ES-I3 (cell line): Measurements from ENCODE around the gene ETV2.

ENCODE experiments used
- H3K36me3 ChIP-seq: 2 replicates; pipeline ENCODE4 v1.6.1; 2013; ENCODE audit warnings: mild to moderate bottlenecking, low read length, control low read depth, moderate library complexity; ENCODE audit not compliant: insufficient read depth
- H3K4me1 ChIP-seq: 2 replicates; pipeline ENCODE4 v1.6.1; 2013; ENCODE audit warnings: mild to moderate bottlenecking, control low read depth, low read length; ENCODE audit not compliant: insufficient read depth
- H3K9ac ChIP-seq: 2 replicates; pipeline ENCODE4 v1.6.1; 2013; ENCODE audit warnings: low read depth, mild to moderate bottlenecking, low read length, moderate library complexity
- H3K9me3 ChIP-seq: 2 replicates; pipeline ENCODE4 v1.6.1; 2013; ENCODE audit warnings: mild to moderate bottlenecking, low read length, moderate library complexity; ENCODE audit not compliant: control insufficient read depth, insufficient read depth

Gene ETV2

GRCh38 chr19:35615036-35615435 is 26.5 kb upstream of the ETV2 start:
- Histone ChIP-seq H3K4me1 (no peaks in the 10 kb centered on the region), H3K9me3 (no peaks in the 10 kb centered on the region), H3K9ac (no peak overlapping the region), H3K36me3 (peaks cover 3% of the 10 kb centered on the region; the same call in 1 of the 2 replicates)

DNA sequence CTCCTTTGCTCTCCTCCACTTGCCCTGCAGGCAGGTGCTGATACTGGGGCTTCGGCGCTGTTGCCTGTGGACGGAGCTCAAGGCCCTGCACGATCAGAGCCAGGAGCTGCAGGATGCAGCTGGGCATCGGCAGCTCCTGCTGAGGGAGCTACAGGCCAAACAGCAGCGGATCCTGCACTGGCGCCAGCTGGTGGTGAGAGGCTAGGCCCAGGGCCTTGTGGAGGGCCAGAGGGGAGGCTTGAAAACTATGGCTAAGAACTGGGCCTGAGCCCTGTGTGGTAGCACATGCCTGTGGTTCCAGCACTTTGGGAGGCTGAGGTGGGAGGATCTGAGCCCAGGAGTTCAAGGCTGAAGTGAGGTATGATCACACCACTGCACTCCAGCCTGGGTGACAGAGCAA is 22.7 kb upstream of the ETV2 start:
- H3K4me1 ChIP-seq, result no peaks in the 10 kb centered on the region
- H3K9ac ChIP-seq, result no peak overlapping the region
- H3K36me3 ChIP-seq, result peaks cover 3% of the 10 kb centered on the region; the same call in 1 of the 2 replicates
- H3K9me3 ChIP-seq, result no peaks in the 10 kb centered on the region

DNA sequence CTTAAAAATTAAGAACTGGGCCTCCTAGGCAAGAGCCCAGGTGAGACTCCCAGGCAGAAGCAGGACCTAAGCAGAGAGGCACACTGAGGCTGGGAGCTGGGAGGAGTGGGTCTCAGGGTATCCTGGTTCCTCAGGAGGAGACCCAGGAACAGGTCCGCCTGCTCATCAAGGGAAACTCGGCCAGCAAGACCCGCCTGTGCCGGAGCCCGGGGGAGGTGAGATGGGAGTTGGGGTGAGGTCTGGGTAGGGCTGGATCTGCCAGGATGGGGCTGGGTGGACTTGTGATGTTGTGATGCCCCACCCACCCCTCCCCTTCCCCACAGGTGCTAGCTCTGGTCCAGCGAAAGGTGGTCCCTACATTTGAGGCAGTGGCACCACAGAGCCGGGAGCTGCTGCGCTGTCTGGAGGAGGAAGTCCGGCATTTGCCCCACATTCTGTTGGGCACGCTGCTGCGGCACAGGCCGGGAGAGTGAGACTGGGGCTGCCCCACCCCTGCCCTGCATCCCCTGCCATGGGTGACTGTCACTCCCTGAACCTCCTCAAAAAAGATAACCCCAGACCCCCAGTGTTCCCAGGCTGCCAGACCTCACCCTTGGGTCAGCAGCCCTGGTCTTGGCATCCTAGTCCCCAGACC is 22.1 kb upstream of the ETV2 start:
- Histone ChIP-seq H3K9me3 (no peaks in the 10 kb centered on the region), H3K4me1 (no peaks in the 10 kb centered on the region), H3K36me3 (peaks cover 3% of the 10 kb centered on the region; the same call in 1 of the 2 replicates), H3K9ac (no peak overlapping the region)

- Histone ChIP-seq H3K9me3 (no peaks in the 10 kb centered on the region), H3K36me3 (peaks cover 3% of the 10 kb centered on the region; the same call in 1 of the 2 replicates), H3K9ac (no peak overlapping the region), H3K4me1 (no peaks in the 10 kb centered on the region)
Observed at GRCh38 chr19:35620001-35620400, 21.5 kb upstream of the ETV2 start.

GRCh38 chr19:35621708-35622107 is 19.8 kb upstream of the ETV2 start:
- Histone ChIP-seq H3K36me3 (0 out of 2 replicates have a peak, but pooled peaks cover 3% of the 10 kb centered on the region), H3K4me1 (no peaks in the 10 kb centered on the region), H3K9ac (no peak overlapping the region), H3K9me3 (no peaks in the 10 kb centered on the region)

DNA sequence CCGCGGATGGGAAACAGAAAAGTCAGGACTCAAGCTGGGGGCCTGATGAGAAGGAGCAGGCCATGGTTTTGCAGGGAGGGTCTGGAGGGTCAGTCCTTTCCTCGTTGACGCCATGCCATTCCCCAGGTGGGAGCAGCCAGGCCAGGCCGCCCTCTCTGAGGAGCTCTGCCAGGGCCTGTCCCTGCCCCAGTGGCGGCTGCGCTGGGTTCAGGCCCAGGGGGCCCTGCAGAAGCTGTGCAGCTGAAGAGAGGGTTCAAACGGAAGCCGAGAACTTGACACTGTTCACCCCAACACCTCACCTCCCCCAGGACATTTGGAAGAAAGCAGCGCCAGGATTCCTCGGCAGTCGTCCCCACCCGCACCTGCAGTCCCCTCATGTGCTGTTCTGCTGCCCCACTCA is 18.8 kb upstream of the ETV2 start:
- no peaks in the 10 kb centered on the region for H3K4me1 ChIP-seq
- H3K9ac ChIP-seq, result no peak overlapping the region
- H3K9me3 ChIP-seq, result no peaks in the 10 kb centered on the region
- H3K36me3 ChIP-seq, result 0 out of 2 replicates have a peak, but pooled peaks cover under 1% of the 10 kb centered on the region

DNA sequence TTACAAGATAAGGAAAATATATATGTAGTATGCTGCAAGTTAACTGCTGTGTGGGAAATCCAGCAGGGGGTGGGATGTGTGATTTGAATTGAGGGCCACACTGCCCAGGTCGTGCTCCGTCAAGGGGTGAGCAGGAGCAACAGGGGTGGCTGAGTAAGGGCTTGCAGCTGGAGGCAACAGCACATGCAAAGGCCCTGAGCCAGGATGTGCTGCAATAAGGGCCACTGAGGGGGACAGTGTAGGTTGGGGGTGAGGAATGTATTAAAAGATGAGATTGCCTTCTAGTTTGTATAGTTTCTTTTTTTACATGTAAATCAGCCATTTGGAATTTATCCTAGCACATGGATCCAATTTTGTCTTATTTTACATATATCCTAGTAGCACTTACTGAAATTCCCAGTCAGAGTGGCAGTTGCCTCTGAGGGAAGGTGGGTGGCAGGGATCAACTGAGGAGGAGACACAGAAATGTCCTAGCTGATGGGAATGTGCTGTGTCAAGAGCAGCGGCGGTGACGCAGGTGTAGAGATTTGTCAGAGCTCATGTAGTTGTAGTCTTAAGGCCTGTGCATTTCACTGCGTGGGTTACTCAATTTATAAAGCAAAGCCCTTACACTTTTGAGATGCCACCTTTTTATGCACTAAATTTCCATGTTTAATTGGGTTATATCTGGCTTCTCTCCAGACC is 18.1 kb upstream of the ETV2 start:
- H3K36me3 ChIP-seq, result no peaks in the 10 kb centered on the region
- no peaks in the 10 kb centered on the region for H3K4me1 ChIP-seq
- no peak overlapping the region for H3K9ac ChIP-seq
- no peaks in the 10 kb centered on the region for H3K9me3 ChIP-seq

- no peaks in the 10 kb centered on the region for H3K9me3 ChIP-seq
- H3K36me3 ChIP-seq, result peaks cover 4% of the 10 kb centered on the region; the same call in 1 of the 2 replicates
- no peaks in the 10 kb centered on the region for H3K4me1 ChIP-seq
- peak overlapping the region; percentile 65 for H3K9ac ChIP-seq
Observed at GRCh38 chr19:35628264-35628564, 13.3 kb upstream of the ETV2 start.

- H3K4me1 ChIP-seq, result no peaks in the 10 kb centered on the region
- peaks cover 4% of the 10 kb centered on the region; the same call in 1 of the 2 replicates for H3K36me3 ChIP-seq
- peak within 1 kb of the TSS; percentile 87 for H3K9ac ChIP-seq
- H3K9me3 ChIP-seq, result no peaks in the 10 kb centered on the region
Observed at GRCh38 chr19:35628565-35629331, 12.8 kb upstream of the ETV2 start, which contains the start of gene RBM42. Gene RBM42, plus strand, starts transcription at chr19:35629036. Its CDS starts 118 bp downstream, at chr19:35629154.

GRCh38 chr19:35629332-35629633 is 12.3 kb upstream of the ETV2 start:
- Histone ChIP-seq H3K9me3 (no peaks in the 10 kb centered on the region), H3K4me1 (no peaks in the 10 kb centered on the region), H3K36me3 (peaks cover 4% of the 10 kb centered on the region; the same call in 1 of the 2 replicates), H3K9ac (peak overlapping the region; percentile 87)

DNA sequence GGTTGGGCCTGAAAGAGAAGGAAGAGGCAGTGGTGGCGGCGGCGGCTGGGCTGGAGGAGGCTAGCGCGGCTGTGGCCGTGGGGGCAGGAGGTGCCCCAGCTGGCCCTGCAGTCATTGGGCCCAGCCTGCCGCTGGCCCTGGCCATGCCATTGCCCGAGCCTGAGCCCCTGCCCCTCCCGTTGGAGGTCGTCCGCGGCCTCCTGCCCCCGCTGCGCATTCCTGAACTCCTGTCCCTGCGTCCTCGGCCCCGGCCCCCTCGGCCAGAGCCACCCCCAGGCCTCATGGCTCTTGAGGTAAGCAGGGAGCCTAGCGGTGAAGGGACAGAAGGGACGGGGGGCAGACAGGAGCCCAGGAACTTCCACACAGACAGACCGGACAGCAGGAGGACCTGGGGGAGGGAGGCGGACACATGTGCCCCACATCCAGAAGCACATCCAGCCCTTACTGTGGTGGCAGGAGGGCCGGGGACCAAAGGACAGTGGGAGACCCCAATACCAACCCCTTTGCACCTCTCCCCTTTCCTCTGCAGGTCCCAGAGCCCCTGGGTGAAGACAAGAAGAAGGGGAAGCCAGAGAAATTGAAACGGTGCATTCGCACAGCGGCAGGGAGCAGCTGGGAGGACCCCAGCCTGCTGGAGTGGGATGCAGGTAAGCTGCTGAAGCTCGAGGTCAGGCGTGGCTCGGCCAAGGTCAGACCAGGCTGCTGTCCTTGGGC is 7.7 kb upstream of the ETV2 start:
- H3K9ac ChIP-seq, result no peak overlapping the region
- H3K9me3 ChIP-seq, result no peaks in the 10 kb centered on the region
- H3K36me3 ChIP-seq, result peaks cover 10% of the 10 kb centered on the region
- no peaks in the 10 kb centered on the region for H3K4me1 ChIP-seq

DNA sequence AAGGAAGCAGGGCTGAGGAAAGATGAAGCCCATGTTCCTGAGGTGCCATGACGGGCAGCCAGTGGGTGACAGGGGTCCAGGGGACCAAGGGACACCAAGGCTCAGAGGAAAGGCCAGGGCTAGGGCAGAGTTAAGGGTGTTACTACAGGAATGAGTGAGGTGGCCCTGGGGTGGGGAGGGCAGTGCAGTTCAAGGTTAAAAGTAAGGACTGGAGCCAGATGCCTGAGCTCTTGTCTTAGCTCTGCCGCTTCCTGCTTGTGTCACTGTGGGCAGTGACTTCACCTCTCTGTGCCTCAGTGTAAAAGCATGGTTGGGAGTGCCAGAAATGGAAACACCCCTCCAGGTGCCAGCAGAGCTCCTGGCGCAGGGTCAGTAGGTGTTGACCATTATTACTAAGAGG is 4.9 kb upstream of the ETV2 start:
- peaks cover 6% of the 10 kb centered on the region for H3K36me3 ChIP-seq

DNA sequence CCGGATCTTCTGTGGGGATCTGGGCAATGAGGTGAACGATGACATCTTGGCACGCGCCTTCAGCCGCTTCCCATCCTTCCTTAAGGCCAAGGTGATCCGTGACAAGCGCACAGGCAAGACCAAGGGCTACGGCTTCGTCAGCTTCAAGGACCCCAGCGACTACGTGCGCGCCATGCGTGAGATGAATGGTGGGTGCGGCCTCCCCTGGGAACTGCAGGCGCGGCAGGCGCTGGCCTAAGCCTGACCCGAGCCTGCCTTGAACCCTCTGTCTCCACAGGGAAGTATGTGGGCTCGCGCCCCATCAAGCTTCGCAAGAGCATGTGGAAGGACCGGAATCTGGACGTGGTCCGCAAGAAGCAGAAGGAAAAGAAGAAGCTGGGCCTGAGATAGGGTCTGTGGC is 4.4 kb upstream of the ETV2 start:
- Histone ChIP-seq H3K4me1 (peaks cover 15% of the 10 kb centered on the region), H3K36me3 (peaks cover 6% of the 10 kb centered on the region), H3K9ac (no peak overlapping the region), H3K9me3 (no peaks in the 10 kb centered on the region)

More for the DNA sequence above, 4.9 kb upstream of the ETV2 start:
- no peak overlapping the region for H3K9ac ChIP-seq
- peaks cover 12% of the 10 kb centered on the region for H3K4me1 ChIP-seq
- H3K9me3 ChIP-seq, result no peaks in the 10 kb centered on the region

DNA sequence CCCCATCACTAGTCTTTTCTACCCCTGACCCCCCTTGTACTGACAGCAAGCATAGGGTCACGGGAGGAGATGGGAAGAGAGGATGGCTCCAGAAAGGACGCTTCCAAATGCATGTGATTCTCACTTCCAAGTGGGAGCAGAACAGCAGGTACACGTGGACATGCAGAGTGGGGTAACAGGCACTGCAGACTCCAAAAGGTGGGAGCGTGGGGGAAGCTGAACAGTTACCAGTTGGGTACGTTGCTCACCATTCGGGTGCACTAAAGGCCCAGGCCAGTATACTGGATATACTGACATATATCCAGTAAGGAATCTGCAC is 2.3 kb upstream of the ETV2 start:
- Histone ChIP-seq H3K36me3 (peaks cover 6% of the 10 kb centered on the region; the same call in 1 of the 2 replicates), H3K9ac (no peak overlapping the region), H3K9me3 (no peaks in the 10 kb centered on the region), H3K4me1 (peaks cover 16% of the 10 kb centered on the region)
